Measurements from ENCODE around the gene THRAP3. TPM values are rescaled to one million over a fixed set of nuclear protein-coding genes. Genes with fewer than 3 reads are reported as not detected.

The THRAP3 gene
- total and polyA plus RNA-seq, 2 of the 8 experiments (the other 6 are each of a cell fraction or from before 2014, with no cell fraction given): 40.2 to 183 TPM

- TF ChIP-seq CHD7 (IDR thresholded peaks at IDR 0.05; ENCODE audit: insufficient replicate concordance, low read length) (no peak), GABPA (IDR thresholded peaks at IDR 0.05; ENCODE audit: borderline replicate concordance, insufficient read depth, low read length) (no peak), RBBP5 (IDR thresholded peaks at IDR 0.05; ENCODE audit: borderline replicate concordance, low read depth, low read length) (no peak), BACH1 (IDR thresholded peaks at IDR 0.05; ENCODE audit: low read length) (no peak), SP4 (IDR thresholded peaks at IDR 0.05; ENCODE audit: low read length) (no peak), SP2 (IDR thresholded peaks at IDR 0.05; ENCODE audit: low read length) (no peak), YY1 (IDR thresholded peaks at IDR 0.05; ENCODE audit: low read depth, low read length) (no peak), CBX5 (IDR thresholded peaks at IDR 0.05; ENCODE audit: low read depth, low read length) (no peak), SP1 (IDR thresholded peaks at IDR 0.05; ENCODE audit: low read depth, low read length) (no peak), MAFK (IDR thresholded peaks at IDR 0.05; ENCODE audit: low read depth, low read length) (no peak), CREB1 (IDR thresholded peaks at IDR 0.05) (no peak), SIN3A (conservative IDR thresholded peaks at IDR 0.05 in 1 of 2, IDR thresholded peaks at IDR 0.05 in 1 of 2; ENCODE audit: low read depth in 1 of 2, low read length in 2 of 2) (no peak), JUND (IDR thresholded peaks at IDR 0.05; ENCODE audit: low read length) (no peak)
These were observed 63.4 kb downstream of the THRAP3 start (continued) for GRCh38 chr1:36287595-36287994.

Measured in H1 (cell line).